ENCODE results near the gene FUT8. TPM values are rescaled to one million over a fixed set of nuclear protein-coding genes. Genes with fewer than 3 reads are reported as not detected.
"Not testable (repeated sequence)": the region's sequence is repeated elsewhere in the genome, so short reads cannot be mapped to it uniquely, and the experiment has no call there.

FUT8 gene
- total RNA-seq, 1 experiment from 2014 or later, result 78.0 TPM

- no peak for DNase-seq (ENCODE audit: low read depth in 1 of 2, low spot score in 2 of 2)
- Histone ChIP-seq H3K9me3 (replicated peaks) (no peaks in the 10 kb centered on the region), H3K4me3 (no peak overlapping the region), H3K27me3 (replicated peaks) (no peaks in the 10 kb centered on the region), H3K36me3 (no peaks in the 10 kb centered on the region), H3K27ac (no peak overlapping the region), H3K4me1 (replicated peaks) (no peaks in the 10 kb centered on the region)
Measured at GRCh38 chr14:65686761-65687160, 274.2 kb downstream of the FUT8 start.

GRCh38 chr14:65689070-65689469, 276.5 kb downstream of the FUT8 start:
- Histone ChIP-seq H3K27me3 (replicated peaks) (no peaks in the 10 kb centered on the region), H3K4me3 (no peak overlapping the region), H3K9me3 (replicated peaks) (no peaks in the 10 kb centered on the region), H3K36me3 (no peaks in the 10 kb centered on the region), H3K4me1 (replicated peaks) (no peaks in the 10 kb centered on the region), H3K27ac (no peak overlapping the region)
- DNase-seq (ENCODE audit: low read depth in 1 of 2, low spot score in 2 of 2), result no peak

- not testable (repeated sequence) for H3K9me3 ChIP-seq (replicated peaks); H3K4me3 ChIP-seq; H3K36me3 ChIP-seq; H3K27me3 ChIP-seq (replicated peaks); DNase-seq (ENCODE audit: low read depth in 1 of 2, low spot score in 2 of 2); H3K27ac ChIP-seq
- peaks cover 11% of the 10 kb centered on the region for H3K4me1 ChIP-seq (replicated peaks)
Measured at GRCh38 chr14:65692566-65692965, 280.0 kb downstream of the FUT8 start.

- Histone ChIP-seq H3K4me3 (no peak overlapping the region), H3K27me3 (replicated peaks) (no peaks in the 10 kb centered on the region), H3K27ac (0 out of 2 replicates have a peak overlapping the region, but pooled peaks have one; percentile 4), H3K36me3 (no peaks in the 10 kb centered on the region), H3K4me1 (replicated peaks) (peaks cover 11% of the 10 kb centered on the region), H3K9me3 (replicated peaks) (no peaks in the 10 kb centered on the region)
- DNase-seq (ENCODE audit: low read depth in 1 of 2, low spot score in 2 of 2), result peak in 1 of 2 experiments; percentile 16
Measured at GRCh38 chr14:65696801-65697200, 284.3 kb downstream of the FUT8 start.

- DNase-seq (ENCODE audit: low read depth in 1 of 2, low spot score in 2 of 2), result no peak
- Histone ChIP-seq H3K36me3 (no peaks in the 10 kb centered on the region), H3K4me3 (no peak overlapping the region), H3K27ac (no peak overlapping the region), H3K4me1 (replicated peaks) (0 out of 2 replicates have a peak, but pooled peaks cover 3% of the 10 kb centered on the region), H3K9me3 (replicated peaks) (no peaks in the 10 kb centered on the region), H3K27me3 (replicated peaks) (no peaks in the 10 kb centered on the region)
Measured at GRCh38 chr14:65703521-65703920, 291.0 kb downstream of the FUT8 start.

- Histone ChIP-seq H3K9me3 (replicated peaks) (no peaks in the 10 kb centered on the region), H3K4me3 (no peak overlapping the region), H3K27ac (no peak overlapping the region), H3K27me3 (replicated peaks) (no peaks in the 10 kb centered on the region), H3K36me3 (no peaks in the 10 kb centered on the region), H3K4me1 (replicated peaks) (0 out of 2 replicates have a peak, but pooled peaks cover 3% of the 10 kb centered on the region)
- DNase-seq (ENCODE audit: low read depth in 1 of 2, low spot score in 2 of 2), result no peak
Measured at GRCh38 chr14:65703996-65704395, 291.5 kb downstream of the FUT8 start.

GRCh38 chr14:65704437-65704836, 291.9 kb downstream of the FUT8 start:
- no peaks in the 10 kb centered on the region for H3K9me3 ChIP-seq (replicated peaks)
- DNase-seq (ENCODE audit: low read depth in 1 of 2, low spot score in 2 of 2), result no peak
- H3K27me3 ChIP-seq (replicated peaks), result no peaks in the 10 kb centered on the region
- H3K4me1 ChIP-seq (replicated peaks), result 0 out of 2 replicates have a peak, but pooled peaks cover 3% of the 10 kb centered on the region
- no peak overlapping the region for H3K4me3 ChIP-seq
- H3K27ac ChIP-seq, result no peak overlapping the region
- no peaks in the 10 kb centered on the region for H3K36me3 ChIP-seq

- H3K4me1 ChIP-seq (replicated peaks), result 0 out of 2 replicates have a peak, but pooled peaks cover 3% of the 10 kb centered on the region
- H3K27me3 ChIP-seq (replicated peaks), result no peaks in the 10 kb centered on the region
- no peak overlapping the region for H3K27ac ChIP-seq
Measured at GRCh38 chr14:65704850-65705249, 292.3 kb downstream of the FUT8 start.

GRCh38 chr14:65709576-65709975, 297.0 kb downstream of the FUT8 start:
- Histone ChIP-seq H3K36me3 (no peaks in the 10 kb centered on the region), H3K27ac (no peak overlapping the region), H3K4me3 (no peak overlapping the region), H3K4me1 (replicated peaks) (0 out of 2 replicates have a peak, but pooled peaks cover 2% of the 10 kb centered on the region), H3K27me3 (replicated peaks) (no peaks in the 10 kb centered on the region), H3K9me3 (replicated peaks) (peaks cover 2% of the 10 kb centered on the region; the same call in 1 of the 2 replicates)
- no peak for DNase-seq (ENCODE audit: low read depth in 1 of 2, low spot score in 2 of 2)

More at GRCh38 chr14:65704850-65705249, 292.3 kb downstream of the FUT8 start:
- DNase-seq (ENCODE audit: low read depth in 1 of 2, low spot score in 2 of 2), result no peak
- no peaks in the 10 kb centered on the region for H3K36me3 ChIP-seq
- H3K9me3 ChIP-seq (replicated peaks), result no peaks in the 10 kb centered on the region
- H3K4me3 ChIP-seq, result no peak overlapping the region

- DNase-seq (ENCODE audit: low read depth in 1 of 2, low spot score in 2 of 2); H3K9me3 ChIP-seq (replicated peaks); H3K4me1 ChIP-seq (replicated peaks); H3K27ac ChIP-seq; H3K36me3 ChIP-seq; H3K4me3 ChIP-seq; H3K27me3 ChIP-seq (replicated peaks): not testable (repeated sequence)
Measured at GRCh38 chr14:65716813-65717212, 304.3 kb downstream of the FUT8 start.

GRCh38 chr14:65717384-65717915, 304.9 kb downstream of the FUT8 start:
- not testable (repeated sequence) for H3K4me1 ChIP-seq (replicated peaks); H3K4me3 ChIP-seq; DNase-seq (ENCODE audit: low read depth in 1 of 2, low spot score in 2 of 2); H3K27ac ChIP-seq; H3K36me3 ChIP-seq; H3K27me3 ChIP-seq (replicated peaks); H3K9me3 ChIP-seq (replicated peaks)

- 0 out of 2 replicates have a peak, but pooled peaks cover 3% of the 10 kb centered on the region for H3K9me3 ChIP-seq (replicated peaks)
- no peaks in the 10 kb centered on the region for H3K4me1 ChIP-seq (replicated peaks)
- H3K36me3 ChIP-seq, result no peaks in the 10 kb centered on the region; the same call in 1 of the 2 replicates
- no peak overlapping the region for H3K27ac ChIP-seq
- no peak for DNase-seq (ENCODE audit: low read depth in 1 of 2, low spot score in 2 of 2)
- H3K27me3 ChIP-seq (replicated peaks), result no peaks in the 10 kb centered on the region
- H3K4me3 ChIP-seq, result no peak overlapping the region
Measured at GRCh38 chr14:65718629-65719028, 306.1 kb downstream of the FUT8 start.

GRCh38 chr14:65720171-65720570, 307.6 kb downstream of the FUT8 start:
- Histone ChIP-seq H3K36me3 (no peaks in the 10 kb centered on the region; the same call in 1 of the 2 replicates), H3K27ac (no peak overlapping the region), H3K27me3 (replicated peaks) (no peaks in the 10 kb centered on the region), H3K4me1 (replicated peaks) (no peaks in the 10 kb centered on the region), H3K9me3 (replicated peaks) (0 out of 2 replicates have a peak, but pooled peaks cover 3% of the 10 kb centered on the region), H3K4me3 (no peak overlapping the region)
- no peak for DNase-seq (ENCODE audit: low read depth in 1 of 2, low spot score in 2 of 2)

- DNase-seq (ENCODE audit: low read depth in 1 of 2, low spot score in 2 of 2), result no peak
- Histone ChIP-seq H3K4me1 (replicated peaks) (no peaks in the 10 kb centered on the region), H3K9me3 (replicated peaks) (0 out of 2 replicates have a peak, but pooled peaks cover 3% of the 10 kb centered on the region), H3K4me3 (no peak overlapping the region), H3K36me3 (no peaks in the 10 kb centered on the region; the same call in 1 of the 2 replicates), H3K27me3 (replicated peaks) (no peaks in the 10 kb centered on the region), H3K27ac (no peak overlapping the region)
Measured at GRCh38 chr14:65720743-65721142, 308.2 kb downstream of the FUT8 start.

- no peak overlapping the region for H3K27ac ChIP-seq
- DNase-seq (ENCODE audit: low read depth in 1 of 2, low spot score in 2 of 2), result no peak
- H3K9me3 ChIP-seq (replicated peaks), result 0 out of 2 replicates have a peak, but pooled peaks cover 3% of the 10 kb centered on the region
- no peak overlapping the region for H3K4me3 ChIP-seq
- no peaks in the 10 kb centered on the region for H3K4me1 ChIP-seq (replicated peaks)
- H3K36me3 ChIP-seq, result no peaks in the 10 kb centered on the region; the same call in 1 of the 2 replicates
- H3K27me3 ChIP-seq (replicated peaks), result no peaks in the 10 kb centered on the region
Measured at GRCh38 chr14:65723348-65723747, 310.8 kb downstream of the FUT8 start.
